Panc1 (cell line): ENCODE data around the gene UBR3. TPM values are rescaled to one million over a fixed set of nuclear protein-coding genes. Genes with fewer than 3 reads are reported as not detected.

Source experiments
- ATAC-seq: fragments of 200-7000 bp; cut with Tn5 transposase; 2 replicates; pipeline ENCODE4 v1.9.1; 2020; ENCODE audit warnings: mild to moderate bottlenecking, moderate library complexity
- BruUV-seq: library from RNA; stranded (reverse); fragments of 400-500 nt; replicated peaks from 2 replicates; lab custom pipeline; 2021; lab: Mats Ljungman, UMichigan
- CTCF ChIA-PET: fragments of 300-600 bp; sonication (Branson Sonifier 250); formaldehyde crosslinking; loops from one replicate; lab custom pipeline; 2022; ENCODE audit warnings: antibody characterized with exemption; lab: Charles Lee
- POLR2A ChIA-PET: fragments of 300-600 bp; sonication (Branson Sonifier 250); formaldehyde crosslinking; loops from one replicate; lab custom pipeline; 2022; ENCODE audit warnings: antibody characterized with exemption; lab: Charles Lee
- DNase-seq: peaks from one replicate; pipeline ENCODE4 v3.0.0-alpha.2; 2010; ENCODE audit warnings: low read depth, low spot score
- H3K27ac ChIP-seq: 2 replicates; pipeline ENCODE4 v1.5.1; 2011; ENCODE audit warnings: mild to moderate bottlenecking, low read length, inconsistent platforms
- H3K27me3 ChIP-seq: fragments of 200-500 bp; sonication (Bioruptor generic); 2 replicates; pipeline ENCODE4 v1.6.0; 2014; ENCODE audit warnings: low read length, inconsistent platforms; ENCODE audit not compliant: control insufficient read depth, insufficient read depth
- H3K36me3 ChIP-seq: fragments of 200-500 bp; sonication (Bioruptor generic); 2 replicates; pipeline ENCODE4 v1.5.1; 2014; ENCODE audit warnings: inconsistent platforms, mild to moderate bottlenecking, low read length, moderate library complexity; ENCODE audit not compliant: control insufficient read depth, insufficient read depth
- H3K4me1 ChIP-seq: 2 replicates; pipeline ENCODE4 v1.5.1; 2011; ENCODE audit warnings: inconsistent platforms, mild to moderate bottlenecking, low read length, moderate library complexity; ENCODE audit not compliant: control insufficient read depth, insufficient read depth
- H3K4me3 ChIP-seq, 2 experiments: 2 replicates each; pipeline ENCODE4 v1.5.1; 2011 to 2012; ENCODE audit warnings: low read depth in 2 of 2, low read length in 2 of 2, mild to moderate bottlenecking in 2 of 2, inconsistent platforms in 1 of 2, moderate library complexity in 1 of 2
- H3K9me3 ChIP-seq: fragments of 200-500 bp; sonication (Bioruptor generic); 2 replicates; pipeline ENCODE4 v1.5.1; 2014; ENCODE audit warnings: low read depth, mild to moderate bottlenecking, inconsistent platforms, low read length, moderate library complexity; ENCODE audit not compliant: control insufficient read depth, insufficient read depth
- POLR2AphosphoS5 ChIP-seq: IDR thresholded peaks from 2 replicates; pipeline ENCODE4 v1.6.1; 2012; ENCODE audit warnings: mild to moderate bottlenecking, low read depth, low read length, moderate library complexity
- SIN3A ChIP-seq: IDR thresholded peaks from 2 replicates; pipeline ENCODE4 v1.6.1; 2012; ENCODE audit warnings: low read depth, mild to moderate bottlenecking, low read length, moderate library complexity, borderline replicate concordance; ENCODE audit not compliant: insufficient read depth
- TCF7L2 ChIP-seq: IDR thresholded peaks from 2 replicates; pipeline ENCODE4 v1.6.1; 2011; ENCODE audit warnings: mild to moderate bottlenecking, low read depth, low read length, inconsistent platforms
- in situ Hi-C: cut with HindIII; loops from 2 replicates; pipeline ENCODE4 v1.10.0; 2016; ENCODE audit warnings: low sequenced_read_pairs, low pct_unique_long_range_greater_than_20kb
- intact Hi-C: fragments of 100-400 bp; cut with micrococcal nuclease; formaldehyde crosslinking; loops from one replicate; pipeline ENCODE4 v1.10.0; 2022; ENCODE audit not compliant: unreplicated experiment
- total RNA-seq: library from RNA; stranded (reverse); gene quantifications from one replicate; pipeline ENCODE4 v1.2.1, GENCODE V29; 2021; ENCODE audit not compliant: unreplicated experiment
- TF ChIP-seq, protein P1 (sequence below), 2 experiments: IDR thresholded peaks; 2 replicates each; pipeline ENCODE4 v1.6.1; 2011 to 2012; ENCODE audit warnings: low read depth in 2 of 2, control low read depth in 1 of 2, low read length in 1 of 2, mild to moderate bottlenecking in 1 of 2, moderate library complexity in 1 of 2; ENCODE audit not compliant: insufficient read depth in 1 of 2
- TF ChIP-seq, protein P2 (sequence below): fragments of 450-650 bp; IDR thresholded peaks from 2 replicates; pipeline ENCODE4 v1.5.1; 2017; ENCODE audit warnings: mild to moderate bottlenecking

Gene UBR3
- total RNA-seq, 1 experiment from 2014 or later: 27.9 TPM

GRCh38 chr2:169999054-169999453 lies 171.8 kb downstream of the UBR3 start:
- POLR2A ChIA-PET: no interaction called here
- TF ChIP-seq POLR2AphosphoS5 (no peak), SIN3A (no peak), TCF7L2 (no peak)
- TF ChIP-seq, protein P1, sequence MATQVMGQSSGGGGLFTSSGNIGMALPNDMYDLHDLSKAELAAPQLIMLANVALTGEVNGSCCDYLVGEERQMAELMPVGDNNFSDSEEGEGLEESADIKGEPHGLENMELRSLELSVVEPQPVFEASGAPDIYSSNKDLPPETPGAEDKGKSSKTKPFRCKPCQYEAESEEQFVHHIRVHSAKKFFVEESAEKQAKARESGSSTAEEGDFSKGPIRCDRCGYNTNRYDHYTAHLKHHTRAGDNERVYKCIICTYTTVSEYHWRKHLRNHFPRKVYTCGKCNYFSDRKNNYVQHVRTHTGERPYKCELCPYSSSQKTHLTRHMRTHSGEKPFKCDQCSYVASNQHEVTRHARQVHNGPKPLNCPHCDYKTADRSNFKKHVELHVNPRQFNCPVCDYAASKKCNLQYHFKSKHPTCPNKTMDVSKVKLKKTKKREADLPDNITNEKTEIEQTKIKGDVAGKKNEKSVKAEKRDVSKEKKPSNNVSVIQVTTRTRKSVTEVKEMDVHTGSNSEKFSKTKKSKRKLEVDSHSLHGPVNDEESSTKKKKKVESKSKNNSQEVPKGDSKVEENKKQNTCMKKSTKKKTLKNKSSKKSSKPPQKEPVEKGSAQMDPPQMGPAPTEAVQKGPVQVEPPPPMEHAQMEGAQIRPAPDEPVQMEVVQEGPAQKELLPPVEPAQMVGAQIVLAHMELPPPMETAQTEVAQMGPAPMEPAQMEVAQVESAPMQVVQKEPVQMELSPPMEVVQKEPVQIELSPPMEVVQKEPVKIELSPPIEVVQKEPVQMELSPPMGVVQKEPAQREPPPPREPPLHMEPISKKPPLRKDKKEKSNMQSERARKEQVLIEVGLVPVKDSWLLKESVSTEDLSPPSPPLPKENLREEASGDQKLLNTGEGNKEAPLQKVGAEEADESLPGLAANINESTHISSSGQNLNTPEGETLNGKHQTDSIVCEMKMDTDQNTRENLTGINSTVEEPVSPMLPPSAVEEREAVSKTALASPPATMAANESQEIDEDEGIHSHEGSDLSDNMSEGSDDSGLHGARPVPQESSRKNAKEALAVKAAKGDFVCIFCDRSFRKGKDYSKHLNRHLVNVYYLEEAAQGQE (IDR thresholded peaks at IDR 0.05; ENCODE audit: insufficient read depth in 1 of 2, low read depth in 2 of 2, low read length in 1 of 2): no peak
- TF ChIP-seq, protein P2, sequence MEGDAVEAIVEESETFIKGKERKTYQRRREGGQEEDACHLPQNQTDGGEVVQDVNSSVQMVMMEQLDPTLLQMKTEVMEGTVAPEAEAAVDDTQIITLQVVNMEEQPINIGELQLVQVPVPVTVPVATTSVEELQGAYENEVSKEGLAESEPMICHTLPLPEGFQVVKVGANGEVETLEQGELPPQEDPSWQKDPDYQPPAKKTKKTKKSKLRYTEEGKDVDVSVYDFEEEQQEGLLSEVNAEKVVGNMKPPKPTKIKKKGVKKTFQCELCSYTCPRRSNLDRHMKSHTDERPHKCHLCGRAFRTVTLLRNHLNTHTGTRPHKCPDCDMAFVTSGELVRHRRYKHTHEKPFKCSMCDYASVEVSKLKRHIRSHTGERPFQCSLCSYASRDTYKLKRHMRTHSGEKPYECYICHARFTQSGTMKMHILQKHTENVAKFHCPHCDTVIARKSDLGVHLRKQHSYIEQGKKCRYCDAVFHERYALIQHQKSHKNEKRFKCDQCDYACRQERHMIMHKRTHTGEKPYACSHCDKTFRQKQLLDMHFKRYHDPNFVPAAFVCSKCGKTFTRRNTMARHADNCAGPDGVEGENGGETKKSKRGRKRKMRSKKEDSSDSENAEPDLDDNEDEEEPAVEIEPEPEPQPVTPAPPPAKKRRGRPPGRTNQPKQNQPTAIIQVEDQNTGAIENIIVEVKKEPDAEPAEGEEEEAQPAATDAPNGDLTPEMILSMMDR: no peak
- no peak overlapping the region for H3K27ac ChIP-seq
- H3K27me3 ChIP-seq: no peaks in the 10 kb centered on the region
- CTCF ChIA-PET: no interaction called here
- no peaks in the 10 kb centered on the region for H3K36me3 ChIP-seq
- H3K4me1 ChIP-seq: no peaks in the 10 kb centered on the region
- DNase-seq: no peak
- in situ Hi-C loops: no loop called here
- intact Hi-C loops: no loop called here
- H3K9me3 ChIP-seq: peaks cover 4% of the 10 kb centered on the region; the same call in 1 of the 2 replicates
- no peak overlapping the region for H3K4me3 ChIP-seq
- no peak for ATAC-seq
- BruUV-seq: no TSS peak

DNA sequence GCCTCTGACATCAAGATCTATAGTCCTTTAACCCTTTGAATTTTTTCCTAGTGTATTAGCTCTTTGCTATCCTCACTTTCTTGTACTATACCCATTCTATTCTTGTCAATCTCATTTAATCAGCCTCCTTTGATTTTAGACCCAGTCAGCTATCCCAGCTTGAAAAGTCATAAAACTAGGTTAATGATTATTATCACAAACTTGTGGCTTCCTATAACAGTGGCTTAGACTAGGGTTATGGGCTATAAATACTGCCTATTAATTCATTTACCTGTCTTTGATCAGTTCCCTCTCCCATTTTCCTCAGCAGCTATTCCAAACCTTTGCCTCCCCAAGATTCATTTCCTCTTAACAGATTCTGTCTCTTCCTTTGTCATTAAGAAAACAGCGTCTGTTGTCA lies 174.8 kb downstream of the UBR3 start:
- Histone ChIP-seq H3K27ac (no peak overlapping the region), H3K9me3 (peaks cover 4% of the 10 kb centered on the region; the same call in 1 of the 2 replicates), H3K4me3 (no peak overlapping the region), H3K4me1 (no peaks in the 10 kb centered on the region), H3K36me3 (no peaks in the 10 kb centered on the region), H3K27me3 (no peaks in the 10 kb centered on the region)
- intact Hi-C loops (no loop called here), in situ Hi-C loops (no loop called here)
- no TSS peak for BruUV-seq
- no peak for TF ChIP-seq POLR2AphosphoS5
- TF ChIP-seq, protein P1 (IDR thresholded peaks at IDR 0.05; ENCODE audit: insufficient read depth in 1 of 2, low read depth in 2 of 2, low read length in 1 of 2): no peak
- TF ChIP-seq TCF7L2: no peak
- TF ChIP-seq, protein P2: no peak
- TF ChIP-seq SIN3A: no peak
- ChIA-PET POLR2A (no interaction called here), CTCF (interaction anchor here (0.5 kb wide), 1 partner anchor 95 kb away, joined by 10 read pairs; no protein-coding TSS in a partner anchor)
- DNase-seq (no peak), ATAC-seq (no peak)
